Myocyte (in vitro differentiated cells): ENCODE measurements around the gene SLC25A34. TPM values are rescaled to one million over a fixed set of nuclear protein-coding genes. Genes with fewer than 3 reads are reported as not detected.

Experiments
- DNase-seq: peaks from one replicate; pipeline ENCODE4 v3.0.0-alpha.2; 2012; ENCODE audit warnings: low read depth
- total RNA-seq: library from RNA; depleted of rRNA; stranded (reverse); fragments of >200 nt; gene quantifications from 2 replicates; pipeline ENCODE4 v1.2.3, GENCODE V29; 2014

The SLC25A34 gene
- total RNA-seq, 1 donor from 2014 or later, result 5.2 TPM

GRCh38 chr1:15712168-15712567 lies 23.9 kb upstream of the SLC25A34 start:
- DNase-seq, result no peak

- peak; percentile 97 for DNase-seq
These were observed 21.5 kb upstream of the SLC25A34 start for GRCh38 chr1:15714406-15715136.

GRCh38 chr1:15717418-15718125 lies 18.5 kb upstream of the SLC25A34 start:
- no peak for DNase-seq

GRCh38 chr1:15718199-15718601 lies 17.9 kb upstream of the SLC25A34 start:
- peak; percentile 89 for DNase-seq

GRCh38 chr1:15719381-15720120 lies 16.5 kb upstream of the SLC25A34 start:
- DNase-seq, result no peak

- DNase-seq, result no peak
These were observed 15.2 kb upstream of the SLC25A34 start for GRCh38 chr1:15720861-15721260.

- no peak for DNase-seq
These were observed 13.6 kb upstream of the SLC25A34 start for GRCh38 chr1:15722411-15722810.

- peak; percentile 57 for DNase-seq
These were observed 13.1 kb upstream of the SLC25A34 start for GRCh38 chr1:15722836-15723532.

- DNase-seq, result peak; percentile 82
These were observed 12.3 kb upstream of the SLC25A34 start for GRCh38 chr1:15723631-15724246.

- peak; percentile 42 for DNase-seq
These were observed 10.8 kb upstream of the SLC25A34 start for GRCh38 chr1:15724949-15725880.

- DNase-seq, result peak; percentile 66
These were observed 9.6 kb upstream of the SLC25A34 start for GRCh38 chr1:15726508-15726907.

- no peak for DNase-seq
These were observed 9.0 kb upstream of the SLC25A34 start for GRCh38 chr1:15727021-15727420.

- peak; percentile 67 for DNase-seq
These were observed 8.6 kb upstream of the SLC25A34 start for GRCh38 chr1:15727424-15727823.

GRCh38 chr1:15727866-15728534 lies 8.1 kb upstream of the SLC25A34 start:
- DNase-seq, result no peak

GRCh38 chr1:15728937-15729657 lies 7.0 kb upstream of the SLC25A34 start:
- no peak for DNase-seq

GRCh38 chr1:15730423-15730822 lies 5.6 kb upstream of the SLC25A34 start:
- no peak for DNase-seq

- no peak for DNase-seq
These were observed 5.1 kb upstream of the SLC25A34 start for GRCh38 chr1:15730936-15731335.
